DND-41 (cell line): ENCODE results near the gene TAF1B.
A peak's percentile ranks its signal among the peaks of the same experiment; 100 is the strongest.

Source experiments
- ATAC-seq: fragments of 200-7000 bp; cut with Tn5 transposase; 3 replicates; pipeline ENCODE4 v1.9.1; 2021; ENCODE audit warnings: low read depth; ENCODE audit not compliant: insufficient read depth
- DNase-seq: peaks from one replicate; pipeline ENCODE4 v3.0.0-alpha.2; 2020
- H2AFZ ChIP-seq: 2 replicates; pipeline ENCODE4 v1.6.0; 2012; ENCODE audit warnings: low read depth, low read length
- H3K27ac ChIP-seq: 2 replicates; pipeline ENCODE4 v1.5.1; 2012; ENCODE audit warnings: low read length, inconsistent platforms
- H3K27me3 ChIP-seq: fragments of 200-600 bp; sonication (generic); 2 replicates; pipeline ENCODE4 v1.6.0; 2012; ENCODE audit warnings: low read length, mild to moderate bottlenecking, inconsistent platforms; ENCODE audit not compliant: insufficient read depth, poor library complexity
- H3K36me3 ChIP-seq: 2 replicates; pipeline ENCODE4 v1.5.1; 2012; ENCODE audit warnings: low read length, inconsistent platforms; ENCODE audit not compliant: insufficient read depth
- H3K4me1 ChIP-seq: 2 replicates; pipeline ENCODE4 v1.5.1; 2012; ENCODE audit warnings: mild to moderate bottlenecking, low read length; ENCODE audit not compliant: insufficient read depth
- H3K4me2 ChIP-seq: 2 replicates; pipeline ENCODE4 v1.6.0; 2012; ENCODE audit warnings: mild to moderate bottlenecking, moderate library complexity, low read length, inconsistent platforms; ENCODE audit not compliant: insufficient read depth
- H3K4me3 ChIP-seq, 2 experiments: fragments of 200-600 bp in 1 of 2; shearing (Covaris generic) in 1 of 2; 2 replicates each; pipeline ENCODE4 v1.5.1; 2012 to 2016; ENCODE audit warnings: inconsistent platforms in 2 of 2, low read length in 2 of 2, mild to moderate bottlenecking in 2 of 2, low read depth in 1 of 2, moderate library complexity in 1 of 2
- H3K79me2 ChIP-seq: 2 replicates; pipeline ENCODE4 v1.6.0; 2012; ENCODE audit warnings: low read length, inconsistent platforms; ENCODE audit not compliant: insufficient read depth
- H3K9ac ChIP-seq: 2 replicates; pipeline ENCODE4 v1.6.0; 2012; ENCODE audit warnings: low read depth, mild to moderate bottlenecking, inconsistent platforms, low read length, moderate library complexity
- H3K9me3 ChIP-seq: 2 replicates; pipeline ENCODE4 v1.5.1; 2012; ENCODE audit warnings: low read length, moderate library complexity, mild to moderate bottlenecking, inconsistent platforms; ENCODE audit not compliant: insufficient read depth, severe bottlenecking
- H4K20me1 ChIP-seq: 2 replicates; pipeline ENCODE4 v1.6.0; 2012; ENCODE audit warnings: low read length; ENCODE audit not compliant: insufficient read depth
- CTCF ChIP-seq: IDR thresholded peaks from 2 replicates; pipeline ENCODE4 v1.5.1; 2012; ENCODE audit warnings: borderline replicate concordance, low read length, moderate library complexity, mild to moderate bottlenecking; ENCODE audit not compliant: poor library complexity, severe bottlenecking; ENCODE audit errors: extremely low read depth
- EZH2 ChIP-seq: IDR thresholded peaks from 3 replicates; pipeline ENCODE4 v1.6.1; 2012; ENCODE audit warnings: borderline replicate concordance, low read depth, mild to moderate bottlenecking, moderate library complexity, low read length, inconsistent platforms; ENCODE audit not compliant: severe bottlenecking

Gene TAF1B

GRCh38 chr2:9939587-9940485 lies 96.6 kb downstream of the TAF1B start:
- H3K27me3 ChIP-seq, result no peaks in the 10 kb centered on the region
- H3K4me2 ChIP-seq, result no peak overlapping the region
- no peak overlapping the region for H2AFZ ChIP-seq
- DNase-seq (no peak), ATAC-seq (0 out of 3 replicates have a peak, but pooled peaks have one; percentile 13)
- H4K20me1 ChIP-seq, result no peaks in the 10 kb centered on the region
- no peaks in the 10 kb centered on the region for H3K79me2 ChIP-seq
- no peak overlapping the region for H3K9ac ChIP-seq
- no peak overlapping the region for H3K27ac ChIP-seq
- H3K4me3 ChIP-seq, result no peak overlapping the region
- TF ChIP-seq EZH2 (no peak), CTCF (no peak)
- H3K4me1 ChIP-seq, result no peaks in the 10 kb centered on the region
- peaks cover 3% of the 10 kb centered on the region; the same call in 1 of the 2 replicates for H3K36me3 ChIP-seq
- H3K9me3 ChIP-seq, result no peaks in the 10 kb centered on the region

GRCh38 chr2:9941196-9941995 lies 98.1 kb downstream of the TAF1B start:
- no peak overlapping the region for H3K9ac ChIP-seq

GRCh38 chr2:9941996-9942390 lies 98.7 kb downstream of the TAF1B start:
- Histone ChIP-seq H3K27ac (no peak overlapping the region), H3K27me3 (no peaks in the 10 kb centered on the region), H3K4me3 (no peak overlapping the region), H3K4me2 (no peak overlapping the region), H4K20me1 (no peaks in the 10 kb centered on the region), H3K79me2 (no peaks in the 10 kb centered on the region), H2AFZ (no peak overlapping the region), H3K36me3 (no peaks in the 10 kb centered on the region), H3K4me1 (no peaks in the 10 kb centered on the region), H3K9me3 (no peaks in the 10 kb centered on the region), H3K9ac (no peak overlapping the region)
- no peak for TF ChIP-seq EZH2
- TF ChIP-seq CTCF, result no peak
- ATAC-seq, result no peak
- no peak for DNase-seq

More at GRCh38 chr2:9941196-9941995, 98.1 kb downstream of the TAF1B start:
- no peaks in the 10 kb centered on the region for H3K9me3 ChIP-seq
- H3K4me1 ChIP-seq, result no peaks in the 10 kb centered on the region
- H2AFZ ChIP-seq, result no peak overlapping the region
- no peak overlapping the region for H3K4me2 ChIP-seq
- ATAC-seq (no peak), DNase-seq (no peak)
- H4K20me1 ChIP-seq, result no peaks in the 10 kb centered on the region
- TF ChIP-seq CTCF (no peak), EZH2 (no peak)
- no peaks in the 10 kb centered on the region for H3K27me3 ChIP-seq
- no peak overlapping the region for H3K27ac ChIP-seq
- no peaks in the 10 kb centered on the region for H3K36me3 ChIP-seq
- H3K79me2 ChIP-seq, result no peaks in the 10 kb centered on the region
- H3K4me3 ChIP-seq, result no peak overlapping the region
